Activated CD4-positive, alpha-beta T cell treated with anti-CD3 and anti-CD28 coated beads, Interleukin-2, amount 50 U/mL, for 1 hour (primary cell): ENCODE results near the gene DPP6.
"Not testable (repeated sequence)": the region's sequence is repeated elsewhere in the genome, so short reads cannot be mapped to it uniquely, and the experiment has no call there.

Experiments used
- DNase-seq: peaks from one replicate; pipeline ENCODE4 v3.0.0-alpha.2; 2020

DPP6 gene

DNA sequence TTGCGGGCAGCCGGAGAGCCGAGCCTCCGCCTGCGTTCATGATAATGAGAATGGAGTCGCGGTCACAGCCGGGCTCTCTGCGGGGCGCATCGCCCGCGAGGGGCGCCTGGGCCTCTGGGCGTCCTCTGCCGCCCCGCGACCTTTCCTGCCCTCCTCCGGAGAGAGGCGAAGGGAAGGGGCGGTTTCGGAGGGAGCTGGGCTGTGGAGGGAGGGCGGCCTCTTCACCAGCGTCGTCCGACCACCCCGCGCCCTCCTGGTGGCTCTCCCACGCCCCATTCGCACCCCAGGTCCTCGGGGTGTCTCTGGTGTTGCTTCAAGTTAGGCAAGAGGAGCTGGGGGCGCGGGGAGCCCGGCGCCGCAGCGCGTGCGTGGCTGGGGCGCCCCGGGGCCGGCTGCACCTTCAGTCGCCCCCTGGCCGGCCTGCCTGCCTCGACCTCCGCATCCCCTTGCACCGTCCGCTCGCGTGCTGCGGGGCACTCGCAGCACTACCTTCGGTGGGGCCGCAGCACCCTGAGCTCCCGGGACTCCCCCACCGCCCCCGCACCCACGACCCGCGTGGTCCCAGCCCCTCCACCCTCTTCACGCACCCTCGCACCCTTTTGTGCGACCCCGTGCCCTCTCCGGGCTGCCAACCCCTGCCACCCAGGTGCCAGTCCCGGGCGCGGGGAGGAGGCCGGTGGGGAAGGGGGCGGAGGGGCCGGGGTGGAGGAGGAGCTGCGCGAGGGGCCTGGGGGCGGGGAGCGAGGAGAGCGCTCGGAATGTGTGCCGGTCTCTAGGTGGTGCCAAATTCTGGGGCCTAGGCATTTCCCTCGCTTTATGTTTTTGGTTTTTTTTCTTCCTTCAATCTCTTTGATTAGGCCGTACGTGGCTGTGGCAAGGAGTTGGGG is at the start of gene DPP6:
Gene DPP6 (plus strand): TSS at position 756 of the 887 bp plus-strand sequence.
- DNase-seq = not testable (repeated sequence)

DNA sequence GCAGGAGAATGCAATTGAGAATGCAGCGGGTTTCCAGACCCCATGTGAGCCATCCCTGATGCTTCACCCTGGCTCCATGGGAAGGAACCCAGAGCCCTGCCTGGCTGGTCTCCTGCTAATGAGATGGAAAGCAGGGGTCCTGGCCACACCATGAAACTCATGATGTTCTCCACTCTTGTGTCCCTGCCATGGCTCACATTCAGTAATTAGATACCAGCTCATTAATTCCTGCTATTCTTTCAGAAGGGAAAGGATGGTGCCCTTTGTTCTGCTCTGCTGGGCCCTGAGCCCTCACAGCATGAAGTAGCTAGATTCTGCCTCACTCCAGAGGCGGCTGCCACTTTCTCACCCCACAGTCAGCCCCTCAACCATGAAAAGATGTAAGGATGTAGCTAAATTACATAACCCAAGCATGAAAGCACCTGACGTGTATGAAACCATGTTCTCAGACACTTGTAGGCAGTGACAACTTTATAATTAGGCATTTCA is 42.7 kb upstream of the DPP6 start:
- DNase-seq = not testable (repeated sequence)

DNA sequence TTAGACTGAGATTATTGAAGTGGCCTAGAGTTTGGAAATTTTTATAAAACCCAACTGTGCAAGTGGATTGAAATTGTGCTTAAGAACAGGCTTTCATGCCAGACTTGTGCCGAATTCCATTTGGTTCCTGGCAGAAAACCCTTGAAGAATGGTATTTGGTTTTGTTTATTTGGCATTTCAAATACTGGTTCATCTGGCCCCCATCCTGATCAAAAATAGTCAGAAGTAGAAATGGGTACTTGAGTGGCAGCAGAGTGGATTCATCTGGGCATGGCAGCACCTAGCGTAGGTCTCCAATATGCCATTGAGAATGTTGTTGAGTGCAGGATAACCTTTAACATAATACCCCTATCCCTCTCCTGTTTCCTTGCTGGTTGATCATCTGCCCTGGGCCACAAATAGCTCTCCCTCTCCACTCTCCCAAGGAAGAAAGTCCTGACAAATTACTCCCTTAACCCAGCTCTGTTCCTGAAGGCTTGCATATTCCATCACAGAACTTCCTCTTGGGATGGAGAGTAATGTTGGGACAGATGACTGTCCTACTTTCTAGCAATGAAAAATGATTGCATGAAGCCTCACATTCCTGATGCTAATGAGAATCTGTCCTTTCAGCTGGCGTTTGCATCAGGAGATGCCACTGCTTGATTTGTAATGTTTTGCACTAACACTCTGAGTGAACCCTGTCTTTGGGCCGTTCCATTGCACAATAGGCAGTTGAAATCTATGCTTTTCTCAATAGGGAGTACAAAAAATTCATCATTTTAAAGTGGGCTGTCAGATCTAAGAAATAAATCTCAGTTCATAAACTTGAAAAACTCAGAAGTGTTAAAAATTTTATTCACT is 41.3 kb upstream of the DPP6 start:
- DNase-seq = not testable (repeated sequence)

DNA sequence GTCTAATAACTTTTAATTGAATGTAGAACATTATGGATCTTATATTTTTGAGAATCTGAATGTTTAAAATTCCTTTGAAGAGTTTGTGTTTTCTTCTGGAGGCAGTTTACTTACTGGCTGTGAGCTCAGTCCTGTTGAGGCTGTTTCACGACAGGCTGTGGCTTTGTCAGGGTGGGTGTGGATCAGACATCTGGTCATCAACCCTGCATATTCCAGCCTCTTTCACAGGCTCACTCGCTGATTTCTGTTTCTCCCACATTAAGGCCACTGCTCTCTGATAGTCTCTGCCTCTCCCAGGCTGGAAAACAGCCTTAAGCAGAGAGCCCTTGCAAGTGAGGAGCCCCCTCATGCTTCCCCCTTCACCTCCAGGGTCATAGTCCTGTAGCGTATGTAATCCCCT is 39.4 kb upstream of the DPP6 start:
- DNase-seq = not testable (repeated sequence)

DNA sequence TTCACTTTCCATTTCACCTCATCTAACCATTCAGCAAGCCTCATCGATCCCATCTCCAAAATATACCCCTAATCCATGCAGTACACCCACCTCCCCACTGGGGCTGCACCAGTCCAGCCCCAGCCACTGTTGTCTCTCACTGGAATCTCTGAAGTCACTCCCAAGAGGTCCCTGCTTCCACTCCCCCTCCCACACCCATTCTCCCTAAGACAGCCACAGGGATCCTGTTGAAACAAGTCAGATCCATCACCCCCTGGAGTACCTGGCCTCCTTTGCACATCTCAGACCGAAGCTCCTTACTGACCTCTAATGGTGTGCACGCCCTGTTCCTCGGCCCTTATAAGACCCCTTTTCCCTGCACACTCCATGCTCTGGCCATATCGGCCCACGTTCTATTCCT is 36.6 kb upstream of the DPP6 start:
- DNase-seq = not testable (repeated sequence)

DNA sequence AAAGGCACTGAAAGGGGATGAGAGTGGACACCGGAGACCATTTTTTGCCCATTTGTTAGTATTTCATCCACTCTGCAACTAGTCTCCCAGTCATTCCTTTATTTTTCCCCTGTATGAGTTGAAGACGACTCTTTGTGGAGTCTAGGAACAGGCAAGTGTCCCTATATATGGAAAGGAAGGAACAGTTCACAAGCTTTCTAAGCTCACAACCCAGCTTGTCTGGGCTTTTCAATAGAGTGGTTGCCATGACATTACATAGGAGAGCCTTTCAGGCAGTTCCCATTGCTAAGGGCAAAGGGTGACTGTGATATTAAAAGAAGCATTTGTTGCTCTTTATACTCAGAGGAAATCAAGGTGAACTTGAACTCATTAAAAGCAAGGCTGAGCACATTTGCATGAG is 33.8 kb upstream of the DPP6 start:
- not testable (repeated sequence) for DNase-seq

DNA sequence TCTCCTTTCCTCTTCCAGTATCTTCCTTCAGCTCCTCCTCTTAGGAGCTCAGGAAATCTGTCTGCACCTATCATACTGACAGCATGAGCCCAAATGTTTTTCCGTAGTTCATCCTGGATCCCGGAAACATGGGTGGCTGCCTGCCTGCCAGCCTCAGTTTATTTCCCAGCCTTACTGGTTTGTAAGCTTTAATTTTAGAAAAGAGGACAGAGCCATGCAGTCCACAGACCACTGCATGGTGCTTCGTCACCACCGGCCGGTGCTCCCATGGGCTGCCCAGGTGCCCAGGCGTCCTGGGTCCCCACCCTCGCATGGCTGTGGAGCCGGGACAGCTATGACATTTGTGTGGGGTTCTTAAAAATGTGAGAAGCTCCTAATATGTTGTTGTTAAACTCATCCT is 24.4 kb upstream of the DPP6 start:
- DNase-seq = not testable (repeated sequence)

DNA sequence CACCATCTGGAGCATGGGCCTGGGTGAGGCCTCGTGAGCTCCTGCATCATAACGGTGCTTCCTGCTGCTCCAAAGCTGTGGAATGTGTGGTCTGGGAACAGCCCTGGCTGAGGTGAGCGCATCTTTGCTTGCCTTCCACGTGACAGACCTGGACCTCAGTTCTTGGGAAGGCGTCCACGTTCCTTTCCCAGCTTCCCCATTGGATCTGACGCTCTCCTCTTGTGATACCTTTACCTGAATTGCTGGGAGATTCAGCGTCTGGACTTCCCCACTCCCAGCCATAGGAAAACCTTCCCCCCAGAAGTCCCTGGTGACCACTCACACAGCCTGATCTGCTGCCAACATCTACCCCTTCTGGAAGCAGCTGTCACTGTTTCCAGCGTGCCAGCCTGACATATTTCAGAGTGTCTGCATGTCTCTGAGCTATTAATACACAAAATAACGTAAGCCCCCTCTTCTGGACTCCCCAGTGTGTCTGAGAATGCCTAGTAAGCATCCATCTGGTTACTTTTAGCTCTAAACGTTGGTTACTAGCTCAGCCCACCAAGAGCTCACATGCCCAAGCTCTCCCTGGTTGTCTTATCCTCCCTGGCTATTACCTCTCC is 21.6 kb upstream of the DPP6 start:
- DNase-seq = not testable (repeated sequence)

DNA sequence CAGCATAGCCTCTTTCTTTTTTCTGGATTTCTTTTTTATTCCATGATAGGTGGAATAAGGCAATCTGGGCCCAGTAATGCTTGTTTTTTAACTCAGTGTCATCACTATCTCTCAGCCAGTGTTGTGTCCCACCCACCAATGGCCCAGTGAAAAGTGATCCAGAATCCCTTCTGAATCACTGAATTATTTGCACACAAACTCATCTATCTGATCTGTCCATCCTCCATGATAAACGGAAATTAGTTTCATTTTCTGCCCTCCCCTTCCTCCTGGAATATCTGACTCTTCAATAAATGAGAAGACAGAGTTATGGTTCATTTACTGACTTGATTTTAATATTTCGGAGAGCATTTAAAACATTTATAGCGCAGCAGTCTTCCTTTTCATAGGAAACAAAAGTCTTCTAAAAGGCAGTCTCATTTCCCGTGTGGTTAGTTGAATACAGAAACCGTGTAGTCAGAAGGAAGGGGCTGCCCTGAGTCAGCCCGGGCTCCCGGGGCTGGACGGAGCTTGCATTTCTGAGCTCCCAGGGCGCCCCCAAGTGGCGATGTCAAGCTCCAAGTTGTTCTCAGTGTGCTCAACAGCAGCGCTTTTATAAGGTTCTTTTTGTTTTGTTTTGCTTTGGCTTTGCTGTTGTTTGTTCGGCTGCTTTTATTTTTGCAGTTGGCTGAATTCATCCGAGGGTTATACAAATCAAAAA is 12.6 kb upstream of the DPP6 start:
- not testable (repeated sequence) for DNase-seq

DNA sequence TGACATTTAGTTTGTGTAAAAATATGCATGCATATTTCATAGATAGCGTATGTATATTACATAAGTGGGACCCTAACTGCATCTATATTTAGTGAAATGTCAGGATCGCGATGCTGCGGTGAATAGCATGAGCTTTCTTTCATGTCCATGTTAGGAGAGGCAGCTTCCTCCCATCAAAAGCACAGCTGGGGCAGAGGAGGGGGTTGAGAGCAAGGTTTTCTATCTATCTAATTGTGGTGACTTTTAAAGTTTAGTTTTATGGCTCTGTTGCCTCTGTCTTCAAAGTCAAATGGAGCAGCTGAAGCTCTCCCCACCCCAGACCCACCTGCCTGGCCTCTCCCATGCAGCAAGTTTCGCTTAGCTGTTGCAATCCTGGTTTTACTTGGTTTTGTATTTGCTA is 1.8 kb upstream of the DPP6 start:
- not testable (repeated sequence) for DNase-seq

DNA sequence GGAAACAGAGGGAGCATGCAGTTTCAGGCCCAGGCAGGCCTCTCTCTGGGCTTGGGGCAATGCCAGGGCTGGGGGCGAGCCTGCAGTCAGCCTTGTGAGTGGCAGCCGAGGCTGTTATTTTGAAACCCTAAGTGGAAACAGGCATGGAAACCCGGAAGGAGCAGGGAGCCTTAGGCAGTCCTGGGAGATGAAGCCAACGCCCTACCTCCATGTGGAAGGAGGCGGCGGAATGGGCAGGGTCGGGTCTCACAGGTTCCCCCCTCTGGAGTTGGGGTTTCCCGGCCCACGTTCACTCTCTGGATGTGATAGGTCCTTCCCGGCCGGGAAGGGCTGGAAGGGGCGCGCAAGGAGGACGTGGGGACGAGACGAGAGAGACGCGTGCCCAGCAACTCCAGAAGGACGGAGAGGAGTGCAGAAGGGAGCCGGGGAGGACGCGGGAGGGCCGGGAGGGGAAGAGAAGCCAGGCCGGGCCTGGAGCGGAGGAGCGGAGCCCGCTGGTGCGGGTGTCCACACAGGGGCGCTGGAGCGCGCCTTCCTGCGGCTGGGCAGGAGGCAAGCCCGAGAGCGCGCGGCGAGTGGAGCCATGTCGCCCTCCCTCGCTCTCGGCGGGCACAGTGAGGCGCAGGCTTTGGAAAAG is 1.1 kb upstream of the DPP6 start:
- not testable (repeated sequence) for DNase-seq

DNA sequence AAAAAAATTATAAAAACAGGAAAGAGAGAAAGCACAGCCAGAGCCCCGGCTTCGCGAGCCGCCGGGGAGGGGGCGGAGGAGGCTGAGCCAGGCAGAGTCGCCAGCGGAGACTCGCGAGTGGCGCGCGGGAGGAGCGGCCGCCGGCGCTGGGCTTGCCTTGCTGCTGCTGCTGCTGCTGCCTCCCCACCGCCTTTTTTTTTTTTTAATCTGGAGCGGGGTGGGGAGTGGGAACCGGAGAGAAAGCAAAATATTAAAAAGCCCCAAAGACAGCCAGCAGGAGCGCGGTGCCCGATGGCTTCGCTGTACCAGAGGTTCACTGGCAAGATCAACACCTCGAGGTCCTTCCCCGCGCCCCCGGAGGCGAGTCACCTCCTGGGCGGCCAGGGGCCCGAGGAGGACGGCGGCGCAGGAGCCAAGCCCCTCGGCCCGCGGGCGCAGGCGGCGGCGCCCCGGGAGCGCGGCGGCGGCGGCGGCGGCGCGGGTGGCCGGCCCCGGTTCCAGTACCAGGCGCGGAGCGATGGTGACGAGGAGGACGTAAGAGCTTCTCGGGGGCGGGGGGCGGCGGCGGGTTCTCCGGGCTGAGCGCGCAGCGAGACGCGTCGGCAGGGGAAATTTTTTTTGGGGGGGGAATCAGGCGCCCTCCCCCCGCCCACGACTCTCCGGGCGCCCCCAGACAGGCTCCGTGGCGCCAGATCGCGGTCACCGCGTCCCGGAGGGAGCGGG is 493 bp downstream of the DPP6 start:
- DNase-seq = not testable (repeated sequence)

DNA sequence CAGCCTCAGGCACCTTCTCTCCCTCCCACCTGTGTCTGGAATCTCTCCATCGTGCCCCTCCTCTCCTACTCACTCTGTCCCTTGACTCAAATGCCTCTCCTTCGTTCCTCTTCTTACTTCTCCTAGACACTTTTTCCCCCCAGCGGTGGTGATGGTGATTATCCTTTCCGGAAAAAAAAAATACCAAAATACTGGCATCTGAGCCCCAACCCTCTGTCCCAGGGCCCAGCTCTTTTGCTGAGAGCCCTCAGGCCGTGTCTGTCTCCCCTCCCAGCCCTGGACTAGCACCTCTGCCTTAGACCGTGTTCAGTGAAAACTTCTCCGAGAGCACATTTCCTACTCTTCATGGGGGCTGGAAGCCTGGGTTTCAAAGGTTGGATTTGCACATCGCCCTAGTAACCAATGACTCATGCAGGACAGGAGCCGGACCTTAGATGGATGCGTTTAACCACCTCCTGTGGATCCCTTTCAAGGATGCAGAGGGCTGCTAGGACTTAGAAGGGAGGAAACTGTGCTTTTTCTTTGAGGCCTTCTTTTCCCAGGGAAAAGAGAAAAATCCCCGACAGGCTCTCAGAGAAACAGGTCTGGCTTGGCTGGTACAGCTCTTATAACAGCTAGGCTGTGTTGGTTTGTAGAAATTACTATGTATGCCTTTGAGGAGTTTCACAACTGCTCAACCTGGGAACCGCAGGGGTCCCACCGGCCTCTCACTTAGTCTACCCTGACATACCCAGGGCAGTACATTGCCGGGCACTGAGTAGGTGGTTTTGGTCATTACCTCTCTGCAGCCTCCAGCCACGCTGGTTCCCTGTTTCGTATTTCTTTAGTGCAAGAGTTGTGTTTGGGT is 1.5 kb downstream of the DPP6 start:
- DNase-seq = not testable (repeated sequence)

DNA sequence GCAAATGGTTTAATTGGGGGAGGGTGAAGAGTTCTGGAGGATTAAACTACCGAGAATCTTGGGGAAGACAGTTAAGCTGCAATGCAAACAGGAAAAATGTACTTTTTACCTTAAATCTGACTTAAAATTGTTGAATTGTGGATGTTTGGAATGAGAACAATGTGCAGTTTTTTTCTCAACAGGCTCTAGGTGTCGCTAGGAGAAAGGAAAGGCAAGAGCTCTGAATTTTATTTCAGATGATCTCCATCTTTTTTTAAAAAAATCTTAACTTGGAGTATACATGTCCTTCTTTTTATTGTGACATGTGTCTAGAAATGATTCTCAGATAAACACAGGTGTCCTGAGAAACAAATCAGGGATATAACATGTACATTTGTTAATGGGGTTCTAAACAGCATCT is 2.5 kb downstream of the DPP6 start:
- not testable (repeated sequence) for DNase-seq

DNA sequence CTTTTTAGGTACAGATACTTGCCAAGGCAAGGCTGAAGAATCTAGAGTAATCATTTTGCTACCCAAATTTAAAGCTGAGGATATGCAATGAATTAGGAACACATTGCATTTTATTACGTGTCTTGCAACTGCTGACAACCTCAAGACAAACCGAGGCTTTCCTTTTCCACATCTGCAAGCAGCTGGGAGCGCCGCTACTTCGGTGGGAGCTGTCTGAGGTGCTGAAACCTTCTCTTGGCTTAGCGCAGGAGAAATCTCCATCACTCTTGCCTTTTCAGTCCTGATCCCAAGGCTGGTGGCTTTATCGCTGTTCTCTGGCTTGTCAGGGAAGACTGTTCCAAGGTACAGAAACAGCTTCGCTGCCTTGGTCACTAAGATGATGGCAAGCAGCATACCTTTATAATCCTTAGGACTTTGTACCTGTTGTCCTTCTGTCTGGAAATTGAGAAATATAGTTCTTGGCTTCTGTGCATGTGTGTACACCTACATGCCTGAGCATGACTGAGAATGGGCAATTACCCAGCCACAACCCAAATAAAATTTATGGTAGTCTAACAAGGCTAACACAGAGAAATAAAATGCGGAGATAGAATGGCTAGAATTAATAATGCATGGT is 3.4 kb downstream of the DPP6 start:
- not testable (repeated sequence) for DNase-seq

DNA sequence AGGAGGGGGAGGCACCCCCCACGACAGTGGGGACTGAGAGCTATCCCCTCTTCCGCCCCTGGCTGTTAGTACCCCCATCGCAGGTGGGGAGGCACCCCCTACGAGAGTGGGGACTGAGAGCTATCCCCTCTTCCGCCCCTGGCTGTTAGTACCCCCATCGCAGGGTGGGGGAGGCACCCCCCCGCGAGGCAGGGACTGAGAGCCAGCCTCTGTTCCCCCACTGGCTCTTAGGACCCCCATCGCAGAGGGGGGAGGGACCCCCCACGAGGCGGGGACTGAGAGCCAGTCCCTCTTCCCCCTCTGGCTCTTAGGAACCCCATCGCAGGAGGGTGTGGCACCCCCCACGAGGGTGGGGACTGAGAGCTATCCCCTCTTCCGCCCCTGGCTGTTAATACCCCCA is 6.6 kb downstream of the DPP6 start:
- DNase-seq = not testable (repeated sequence)

DNA sequence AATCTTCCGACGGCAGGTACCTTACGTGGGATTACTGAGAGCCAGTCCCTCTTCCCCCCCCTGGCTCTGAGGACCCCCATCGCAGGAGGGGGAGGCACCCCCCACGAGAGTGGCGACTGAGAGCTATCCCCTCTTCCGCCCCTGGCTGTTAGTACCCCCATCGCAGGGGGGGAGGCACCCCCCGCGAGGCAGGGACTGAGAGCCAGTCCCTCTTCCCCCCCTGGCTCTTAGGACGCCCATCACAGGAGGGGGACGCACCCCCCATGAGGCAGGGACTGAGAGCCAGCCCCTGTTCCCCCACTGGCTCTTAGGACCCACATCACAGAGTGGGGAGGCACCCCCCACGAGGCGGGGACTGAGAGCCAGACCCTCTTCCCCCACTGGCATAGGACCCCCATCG is 8.4 kb downstream of the DPP6 start:
- not testable (repeated sequence) for DNase-seq

DNA sequence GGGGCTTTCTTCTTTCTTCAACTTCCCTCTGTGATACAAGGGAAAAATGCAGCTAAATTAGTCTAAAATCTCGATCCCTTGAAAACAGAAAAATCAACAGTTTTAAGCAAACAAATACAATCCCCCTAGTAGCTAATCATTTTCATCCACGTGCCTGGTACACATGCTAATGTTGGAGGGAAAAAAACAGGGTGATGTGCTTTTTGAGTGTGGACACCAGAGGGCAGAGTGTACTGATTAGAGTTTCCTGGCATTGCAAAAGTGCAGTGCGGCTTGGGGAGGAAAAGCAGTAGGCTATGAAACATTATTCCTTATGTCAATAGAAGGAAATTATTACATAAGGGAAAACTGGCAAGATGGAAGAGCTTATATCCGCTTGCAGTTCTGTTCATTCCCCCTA is 19.6 kb downstream of the DPP6 start:
- DNase-seq = not testable (repeated sequence)

DNA sequence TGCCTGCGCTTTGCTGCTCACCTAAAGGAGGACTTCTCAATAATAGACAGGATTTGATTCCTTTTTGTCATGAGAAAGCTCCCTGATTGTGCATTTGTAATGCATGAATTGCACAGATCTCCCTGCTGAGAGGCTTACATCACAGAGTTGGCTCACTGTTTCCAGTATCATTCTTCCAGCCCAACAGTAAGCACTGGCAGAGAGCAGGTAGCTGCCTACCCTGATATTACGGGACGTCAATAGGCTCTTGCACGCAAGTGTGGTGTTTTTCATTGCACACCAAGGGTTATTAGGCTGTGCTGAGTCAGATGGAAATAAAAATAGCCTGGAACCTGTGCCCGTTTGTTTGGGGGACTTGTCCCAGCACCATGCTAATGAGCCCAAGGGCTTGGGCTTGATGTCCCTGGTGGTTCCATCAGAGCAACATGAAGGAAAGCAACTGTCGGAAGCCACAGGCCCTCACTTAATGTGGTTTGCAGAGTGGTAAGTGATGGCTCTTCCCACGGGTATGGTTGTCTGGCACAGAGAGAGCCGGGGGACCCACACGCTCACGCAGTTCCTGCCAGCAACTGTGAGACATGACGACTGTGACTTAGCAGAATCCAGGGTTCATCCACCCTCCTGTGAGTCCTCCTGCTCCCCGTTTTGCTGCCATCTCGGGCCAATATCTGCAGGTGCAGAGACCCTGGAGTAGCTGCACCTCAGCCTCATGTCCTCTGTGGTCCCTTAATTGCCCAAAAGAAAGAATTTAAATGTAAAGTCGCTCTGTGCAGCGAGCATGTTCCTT is 20.4 kb downstream of the DPP6 start:
- not testable (repeated sequence) for DNase-seq
